Peyer's patch (tissue), 4 donors: Measurements from ENCODE around the gene FGF22. TPM values are rescaled to one million over a fixed set of nuclear protein-coding genes. Genes with fewer than 3 reads are reported as not detected.

Experiments used
- DNase-seq, 3 donors: peaks; one replicate each; pipeline ENCODE4 v3.0.0-alpha.2; 2017 to 2019
- H3K27ac ChIP-seq, 4 donors: fragments of 200-600 bp; sonication (generic); one replicate each; pipeline ENCODE4 v1.5.1; 2016 to 2019
- H3K27me3 ChIP-seq, 2 donors: fragments of 200-600 bp; sonication (generic); one replicate each; pipeline ENCODE4 v1.5.1; 2019
- H3K36me3 ChIP-seq, 3 donors: fragments of 200-600 bp; sonication (generic); one replicate each; pipeline ENCODE4 v1.5.1; 2016 to 2019
- H3K4me1 ChIP-seq, 4 donors: fragments of 200-600 bp; sonication (generic); one replicate each; pipeline ENCODE4 v1.5.1; 2016 to 2019
- H3K4me3 ChIP-seq, 4 donors: fragments of 200-600 bp; sonication (generic); 1 replicate in 3 of 4; 2 replicates in 1 of 4; pipeline ENCODE4 v1.5.1; 2016 to 2019; ENCODE audit warnings: mild to moderate bottlenecking in 1 of 4
- H3K9me3 ChIP-seq, 4 donors: fragments of 200-600 bp; sonication (generic); one replicate each; pipeline ENCODE4 v1.5.1; 2016 to 2019; ENCODE audit warnings: mild to moderate bottlenecking in 1 of 4
- CTCF ChIP-seq, 6 experiments: fragments of 450-650 bp in 4 of 6; fragments of 200-600 bp in 2 of 6; sonication (generic) in 1 of 6; IDR thresholded peaks; one replicate each; pipeline ENCODE4 v1.5.1; 2017 to 2019; ENCODE audit warnings: antibody characterized with exemption in 6 of 6, mild to moderate bottlenecking in 3 of 6, moderate library complexity in 1 of 6
- POLR2A ChIP-seq, 2 donors: fragments of 450-650 bp; IDR thresholded peaks; one replicate each; pipeline ENCODE4 v1.5.1; 2017; ENCODE audit warnings: antibody characterized with exemption in 2 of 2, mild to moderate bottlenecking in 2 of 2, moderate library complexity in 2 of 2
- total RNA-seq, 4 donors: library from RNA; depleted of rRNA; stranded (reverse); fragments of >200 nt; gene quantifications; one replicate each; pipeline ENCODE4 v1.1.0, GENCODE V29; 2016

Gene FGF22
- total RNA-seq, 4 donors from 2014 or later, result not detected

- Histone ChIP-seq H3K27me3 (no peaks in the 10 kb centered on the region), H3K36me3 (peaks cover 0 to 45% (median 0%) of the 10 kb centered on the region in 3 donors), H3K9me3 (no peaks in the 10 kb centered on the region), H3K4me1 (peaks cover 0 to 26% (median 12%) of the 10 kb centered on the region in 4 donors), H3K4me3 (no peak overlapping the region), H3K27ac (no peak overlapping the region)
- DNase-seq, result no peak
- TF ChIP-seq CTCF (IDR thresholded peaks at IDR 0.05), result no peak
- no peak for TF ChIP-seq POLR2A (IDR thresholded peaks at IDR 0.05)
Measured at GRCh38 chr19:629961-630714, 9.5 kb upstream of the FGF22 start.

GRCh38 chr19:632579-633067 lies 7.1 kb upstream of the FGF22 start:
- H3K27ac ChIP-seq, result peak overlapping the region; percentile 63 to 86 (median 84)
- H3K27me3 ChIP-seq, result no peaks in the 10 kb centered on the region
- TF ChIP-seq CTCF (IDR thresholded peaks at IDR 0.05) (no peak), POLR2A (IDR thresholded peaks at IDR 0.05) (no peak)
- peaks cover 0 to 26% (median 12%) of the 10 kb centered on the region in 4 donors for H3K4me1 ChIP-seq
- peak in 2 of 3 donors; percentile 81 to 83 for DNase-seq
- no peaks in the 10 kb centered on the region for H3K9me3 ChIP-seq
- peak overlapping the region; percentile 54 to 99 (median 72) for H3K4me3 ChIP-seq
- peaks cover 0 to 36% (median 0%) of the 10 kb centered on the region in 3 donors for H3K36me3 ChIP-seq

GRCh38 chr19:633068-633785 lies 6.5 kb upstream of the FGF22 start, which contains the start of gene POLRMT:
TSS of gene POLRMT (minus strand) at chr19:633537. CDS start at chr19:633512, 25 bp downstream.
- peak within 1 kb of the TSS; percentile 63 to 86 (median 84) for H3K27ac ChIP-seq
- peaks cover 0 to 26% (median 12%) of the 10 kb centered on the region in 4 donors for H3K4me1 ChIP-seq

GRCh38 chr19:633786-634639 lies 5.7 kb upstream of the FGF22 start:
- no peak for TF ChIP-seq POLR2A (IDR thresholded peaks at IDR 0.05)
- TF ChIP-seq CTCF (IDR thresholded peaks at IDR 0.05), result no peak
- Histone ChIP-seq H3K36me3 (peaks cover 0 to 23% (median 0%) of the 10 kb centered on the region in 3 donors), H3K4me3 (peak overlapping the region; percentile 54 to 99 (median 72)), H3K27ac (peak overlapping the region in 2 of 4 donors; percentile 44 to 86), H3K9me3 (no peaks in the 10 kb centered on the region), H3K27me3 (no peaks in the 10 kb centered on the region), H3K4me1 (peaks cover 0 to 31% (median 15%) of the 10 kb centered on the region in 4 donors)
- no peak for DNase-seq

More at GRCh38 chr19:633068-633785, 6.5 kb upstream of the FGF22 start, which contains the start of gene POLRMT:
- TF ChIP-seq CTCF (IDR thresholded peaks at IDR 0.05), result peak in 4 of 6 experiments; percentile 9 to 46 (median 30)
- peak; percentile 35 to 50 for TF ChIP-seq POLR2A (IDR thresholded peaks at IDR 0.05)
- Histone ChIP-seq H3K27me3 (no peaks in the 10 kb centered on the region), H3K36me3 (peaks cover 0 to 31% (median 0%) of the 10 kb centered on the region in 3 donors), H3K9me3 (no peaks in the 10 kb centered on the region), H3K4me3 (peak within 1 kb of the TSS; percentile 54 to 99 (median 72))
- peak; percentile 97 to 99 (median 98) for DNase-seq
